K562 (cell line): ENCODE results near the gene OSGIN1. TPM values are rescaled to one million over a fixed set of nuclear protein-coding genes. Genes with fewer than 3 reads are reported as not detected.
A peak's percentile ranks its signal among the peaks of the same experiment; 100 is the strongest.

ENCODE experiments used
- CC2D1A ChIP-seq: fragments of 450-650 bp; IDR thresholded peaks from 2 replicates; pipeline ENCODE4 v1.6.1; 2017; ENCODE audit warnings: mild to moderate bottlenecking
- CTBP1 ChIP-seq: fragments of 450-650 bp; IDR thresholded peaks from 2 replicates; pipeline ENCODE4 v1.6.1; 2016; ENCODE audit warnings: borderline replicate concordance
- CXXC5 ChIP-seq: fragments of 250-450 bp; sonication (Bioruptor Pico); IDR thresholded peaks from 2 replicates; pipeline ENCODE4 v1.8.0; 2022; ENCODE audit warnings: inconsistent platforms, mild to moderate bottlenecking, moderate library complexity
- ELF4 ChIP-seq: fragments of 450-650 bp; formaldehyde crosslinking; IDR thresholded peaks from 2 replicates; pipeline ENCODE4 v1.4.0; 2022; ENCODE audit warnings: missing genetic modification characterization
- FOXK2 ChIP-seq, 2 experiments: fragments of 450-650 bp; IDR thresholded peaks in 1 of 2; conservative IDR thresholded peaks in 1 of 2; 2 replicates each; pipeline ENCODE4 v1.6.1; 2016; ENCODE audit warnings: low read depth in 2 of 2, mild to moderate bottlenecking in 1 of 2
- GATAD2B ChIP-seq: fragments of 450-650 bp; IDR thresholded peaks from 2 replicates; pipeline ENCODE4 v1.6.1; 2017; ENCODE audit warnings: mild to moderate bottlenecking, borderline replicate concordance
- HBP1 ChIP-seq: fragments of 450-650 bp; formaldehyde crosslinking; IDR thresholded peaks from 2 replicates; pipeline ENCODE4 v1.4.0; 2022; ENCODE audit warnings: missing genetic modification characterization
- HLTF ChIP-seq: fragments of 450-650 bp; IDR thresholded peaks from 2 replicates; pipeline ENCODE4 v1.6.1; 2016
- KDM1A ChIP-seq, 2 experiments: fragments of 450-650 bp; IDR thresholded peaks; 2 replicates each; pipeline ENCODE4 v1.6.1; 2016; ENCODE audit warnings: mild to moderate bottlenecking in 2 of 2
- NFIC ChIP-seq: fragments of 450-650 bp; IDR thresholded peaks from 2 replicates; pipeline ENCODE4 v1.6.1; 2017; ENCODE audit warnings: mild to moderate bottlenecking, inconsistent platforms
- PHB2 ChIP-seq: fragments of 450-650 bp; IDR thresholded peaks from 2 replicates; pipeline ENCODE4 v1.6.1; 2017; ENCODE audit warnings: low read depth
- PKNOX1 ChIP-seq: fragments of 450-650 bp; IDR thresholded peaks from 2 replicates; pipeline ENCODE4 v1.6.1; 2016
- POLR2G ChIP-seq: fragments of 200-400 bp; formaldehyde crosslinking; IDR thresholded peaks from 2 replicates; pipeline ENCODE4 v1.6.1; 2017; ENCODE audit warnings: low read depth, mild to moderate bottlenecking, antibody characterized with exemption, low read length, moderate library complexity
- RB1 ChIP-seq: fragments of 450-650 bp; IDR thresholded peaks from 2 replicates; pipeline ENCODE4 v1.6.1; 2017; ENCODE audit warnings: low read depth, mild to moderate bottlenecking
- RBFOX2 ChIP-seq: fragments of 200-400 bp; formaldehyde crosslinking; IDR thresholded peaks from 2 replicates; pipeline ENCODE4 v1.6.1; 2017; ENCODE audit warnings: low read depth, mild to moderate bottlenecking, low read length, moderate library complexity
- RBM17 ChIP-seq: fragments of 200-400 bp; formaldehyde crosslinking; IDR thresholded peaks from 2 replicates; pipeline ENCODE4 v1.6.1; 2017; ENCODE audit warnings: low read depth, mild to moderate bottlenecking, low read length, borderline replicate concordance
- RCOR1 ChIP-seq, 2 experiments: IDR thresholded peaks; 2 replicates each; pipeline ENCODE4 v1.6.1; 2012; ENCODE audit warnings: low read depth in 2 of 2, low read length in 2 of 2, borderline replicate concordance in 1 of 2, improper control_type of control experiment in 1 of 2
- SMC3 ChIP-seq: conservative IDR thresholded peaks from 2 replicates; pipeline ENCODE4 v1.6.1; 2011; ENCODE audit warnings: low read depth, low read length, improper control_type of control experiment; ENCODE audit not compliant: insufficient read depth
- THRB ChIP-seq: fragments of 450-650 bp; formaldehyde crosslinking; conservative IDR thresholded peaks from 2 replicates; pipeline ENCODE4 v1.4.0; 2022; ENCODE audit warnings: mild to moderate bottlenecking, missing genetic modification characterization
- YBX1 ChIP-seq: fragments of 450-650 bp; IDR thresholded peaks from 2 replicates; pipeline ENCODE4 v1.7.1; 2016; ENCODE audit warnings: mild to moderate bottlenecking
- ZBTB1 ChIP-seq: sonication (generic); formaldehyde crosslinking; IDR thresholded peaks from 2 replicates; pipeline ENCODE4 v1.8.1; 2023; ENCODE audit warnings: missing genetic modification reagents, low read depth, mild to moderate bottlenecking, borderline replicate concordance
- ZBTB26 ChIP-seq: fragments of 450-650 bp; formaldehyde crosslinking; IDR thresholded peaks from 2 replicates; pipeline ENCODE4 v1.4.0; 2022; ENCODE audit warnings: missing genetic modification characterization
- ZBTB5 ChIP-seq: fragments of 450-650 bp; IDR thresholded peaks from 2 replicates; pipeline ENCODE4 v1.6.1; 2017; ENCODE audit warnings: antibody characterized with exemption
- polyA plus RNA-seq, 8 experiments: library from polyadenylated mRNA; depleted of rRNA in 4 of 8; stranded (reverse) in 5 of 8; unstranded in 3 of 8; fragments of >200 nt; fragmentation: Nextera tagmentation in 2 of 8; fragmentation: Illumina TruSeq in 1 of 8; extraction: Ambion mirVana in 2 of 8; extraction: Trizol in 1 of 8; gene quantifications; 2 replicates each; pipeline versions ENCODE4 v1.2.1 to v1.2.3, GENCODE V29; 2011 to 2014; ENCODE audit warnings: inconsistent platforms in 1 of 8, missing spikeins in 1 of 8
- total RNA-seq, 7 experiments: library from RNA; depleted of rRNA in 6 of 7; stranded (reverse); fragments of >200 nt in 6 of 7; fragmentation: Illumina TruSeq in 2 of 7; extraction: Trizol in 2 of 7; gene quantifications; 2 replicates each; pipeline versions ENCODE4 v1.2.1 to v1.2.3, GENCODE V29; 2011 to 2021; ENCODE audit warnings: low replicate concordance in 1 of 7

Gene OSGIN1
- total and polyA plus RNA-seq, 9 of the 15 experiments (the other 6 are each of a cell fraction or from before 2014, with no cell fraction given) = 0.03 to 3.6 (median 1.6) TPM

GRCh38 chr16:83967838-83968305 is 14.8 kb downstream of the OSGIN1 start, which contains the start of gene NECAB2 (continued):
- peak; percentile 56; the same call in 1 of the 2 replicates for TF ChIP-seq GATAD2B
- TF ChIP-seq PKNOX1 = peak; percentile 69
- 0 out of 2 replicates have a peak, but pooled peaks have one; percentile 19 for TF ChIP-seq RBFOX2
- peak; percentile 91 to 92 for TF ChIP-seq KDM1A (IDR thresholded peaks at IDR 0.05)
- 0 out of 2 replicates have a peak, but pooled peaks have one; percentile 18 for TF ChIP-seq PHB2
- 0 out of 2 replicates have a peak, but pooled peaks have one; percentile 20 for TF ChIP-seq POLR2G
- no peak for TF ChIP-seq FOXK2 (conservative IDR thresholded peaks at IDR 0.05 in 1 of 2, IDR thresholded peaks at IDR 0.05 in 1 of 2; ENCODE audit: low read depth in 2 of 2)
- no peak for TF ChIP-seq ZBTB1
- TF ChIP-seq NFIC = peak; percentile 49
- peak; percentile 86 for TF ChIP-seq SMC3
- TF ChIP-seq ZBTB26 (CRISPR knock-in tag) = peak; percentile 84; the same call in 1 of the 2 replicates
- peak; percentile 52 for TF ChIP-seq CXXC5
- no peak for TF ChIP-seq ZBTB5
- 0 out of 2 replicates have a peak, but pooled peaks have one; percentile 43 for TF ChIP-seq YBX1
- peak; percentile 80; the same call in 1 of the 2 replicates for TF ChIP-seq THRB (CRISPR knock-in tag)
- TF ChIP-seq CC2D1A = 0 out of 2 replicates have a peak, but pooled peaks have one; percentile 28
- TF ChIP-seq HBP1 (CRISPR knock-in tag) = 0 out of 2 replicates have a peak, but pooled peaks have one; percentile 63
- TF ChIP-seq HLTF = peak; percentile 73; the same call in 1 of the 2 replicates
- 0 out of 4 replicates have a peak, but pooled peaks of 1 of the 2 experiments have one; percentile 52 for TF ChIP-seq RCOR1 (IDR thresholded peaks at IDR 0.05; ENCODE audit: borderline replicate concordance in 1 of 2, low read depth in 2 of 2, low read length in 2 of 2)
- TF ChIP-seq CTBP1 = peak; percentile 78
- TF ChIP-seq RBM17 = no peak
- peak; percentile 81; the same call in 1 of the 2 replicates for TF ChIP-seq ELF4 (CRISPR knock-in tag)
- TF ChIP-seq RB1 = peak; percentile 88
